DND-41 (cell line): ENCODE data around the gene FBXL14.

Experiments
- EZH2 ChIP-seq: IDR thresholded peaks from 3 replicates; pipeline ENCODE4 v1.6.1; 2012; ENCODE audit warnings: borderline replicate concordance, low read depth, mild to moderate bottlenecking, moderate library complexity, low read length, inconsistent platforms; ENCODE audit not compliant: severe bottlenecking
- TF ChIP-seq, protein P1 (sequence below): IDR thresholded peaks from 2 replicates; pipeline ENCODE4 v1.5.1; 2012; ENCODE audit warnings: borderline replicate concordance, low read length, moderate library complexity, mild to moderate bottlenecking; ENCODE audit not compliant: poor library complexity, severe bottlenecking; ENCODE audit errors: extremely low read depth

DNA sequence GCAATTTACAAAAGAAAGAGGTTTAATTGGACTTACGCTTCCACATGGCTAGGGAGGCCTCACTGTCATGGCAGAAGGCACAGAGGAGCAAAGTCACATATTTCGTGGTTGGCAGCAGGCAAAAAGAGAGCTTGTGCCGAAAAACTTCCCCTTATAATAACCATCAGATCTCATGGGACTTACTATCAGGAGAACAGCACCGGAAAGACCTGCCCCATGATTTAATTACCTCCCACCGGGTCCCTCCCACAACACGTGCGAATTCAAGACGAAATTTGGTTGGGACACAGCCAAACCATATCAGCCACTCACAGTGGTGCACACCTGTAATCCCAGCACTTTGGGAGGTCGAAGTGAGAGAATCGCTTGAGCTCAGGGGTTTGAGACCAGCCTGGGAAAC, 68.5 kb downstream of the FBXL14 start:
- TF ChIP-seq, protein P1, sequence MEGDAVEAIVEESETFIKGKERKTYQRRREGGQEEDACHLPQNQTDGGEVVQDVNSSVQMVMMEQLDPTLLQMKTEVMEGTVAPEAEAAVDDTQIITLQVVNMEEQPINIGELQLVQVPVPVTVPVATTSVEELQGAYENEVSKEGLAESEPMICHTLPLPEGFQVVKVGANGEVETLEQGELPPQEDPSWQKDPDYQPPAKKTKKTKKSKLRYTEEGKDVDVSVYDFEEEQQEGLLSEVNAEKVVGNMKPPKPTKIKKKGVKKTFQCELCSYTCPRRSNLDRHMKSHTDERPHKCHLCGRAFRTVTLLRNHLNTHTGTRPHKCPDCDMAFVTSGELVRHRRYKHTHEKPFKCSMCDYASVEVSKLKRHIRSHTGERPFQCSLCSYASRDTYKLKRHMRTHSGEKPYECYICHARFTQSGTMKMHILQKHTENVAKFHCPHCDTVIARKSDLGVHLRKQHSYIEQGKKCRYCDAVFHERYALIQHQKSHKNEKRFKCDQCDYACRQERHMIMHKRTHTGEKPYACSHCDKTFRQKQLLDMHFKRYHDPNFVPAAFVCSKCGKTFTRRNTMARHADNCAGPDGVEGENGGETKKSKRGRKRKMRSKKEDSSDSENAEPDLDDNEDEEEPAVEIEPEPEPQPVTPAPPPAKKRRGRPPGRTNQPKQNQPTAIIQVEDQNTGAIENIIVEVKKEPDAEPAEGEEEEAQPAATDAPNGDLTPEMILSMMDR: no peak
- no peak for TF ChIP-seq EZH2
